ENCODE measurements around the gene IGFBP1. TPM values are rescaled to one million over a fixed set of nuclear protein-coding genes. Genes with fewer than 3 reads are reported as not detected.
A peak's percentile ranks its signal among the peaks of the same experiment; 100 is the strongest.

Gene IGFBP1
- total and polyA plus RNA-seq, 2 of the 13 experiments (the other 11 are each of a cell fraction or from before 2014, with no cell fraction given) = 5.4 to 885 TPM

DNA sequence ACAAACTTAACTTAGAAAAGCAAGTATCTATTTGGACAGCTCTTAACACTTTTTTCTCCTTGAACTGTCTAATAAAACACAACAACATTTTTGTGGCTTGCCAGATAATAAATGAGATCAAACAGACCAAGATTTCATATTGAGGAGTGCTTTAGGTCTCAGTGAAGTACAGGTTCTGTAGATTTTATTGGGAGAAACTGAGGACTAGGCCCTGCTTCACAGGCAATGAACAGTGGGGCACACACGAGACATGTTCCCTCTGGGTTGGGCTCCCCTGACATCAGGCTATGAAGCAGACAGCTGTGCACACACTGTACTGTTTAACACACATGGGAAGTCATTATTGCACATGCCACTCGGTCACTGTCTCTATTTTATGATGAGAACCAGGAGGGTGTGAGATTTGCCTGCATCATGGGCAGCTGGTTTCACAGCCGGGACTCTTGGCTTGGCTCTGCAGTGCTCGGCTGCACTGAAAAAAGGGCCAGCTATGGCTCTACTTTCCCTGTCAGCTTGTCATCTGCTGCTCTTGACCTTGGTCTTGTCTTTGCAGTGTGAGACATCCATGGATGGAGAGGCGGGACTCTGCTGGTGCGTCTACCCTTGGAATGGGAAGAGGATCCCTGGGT, 4.2 kb downstream of the IGFBP1 start (continued):
- TF ChIP-seq, protein P1, sequence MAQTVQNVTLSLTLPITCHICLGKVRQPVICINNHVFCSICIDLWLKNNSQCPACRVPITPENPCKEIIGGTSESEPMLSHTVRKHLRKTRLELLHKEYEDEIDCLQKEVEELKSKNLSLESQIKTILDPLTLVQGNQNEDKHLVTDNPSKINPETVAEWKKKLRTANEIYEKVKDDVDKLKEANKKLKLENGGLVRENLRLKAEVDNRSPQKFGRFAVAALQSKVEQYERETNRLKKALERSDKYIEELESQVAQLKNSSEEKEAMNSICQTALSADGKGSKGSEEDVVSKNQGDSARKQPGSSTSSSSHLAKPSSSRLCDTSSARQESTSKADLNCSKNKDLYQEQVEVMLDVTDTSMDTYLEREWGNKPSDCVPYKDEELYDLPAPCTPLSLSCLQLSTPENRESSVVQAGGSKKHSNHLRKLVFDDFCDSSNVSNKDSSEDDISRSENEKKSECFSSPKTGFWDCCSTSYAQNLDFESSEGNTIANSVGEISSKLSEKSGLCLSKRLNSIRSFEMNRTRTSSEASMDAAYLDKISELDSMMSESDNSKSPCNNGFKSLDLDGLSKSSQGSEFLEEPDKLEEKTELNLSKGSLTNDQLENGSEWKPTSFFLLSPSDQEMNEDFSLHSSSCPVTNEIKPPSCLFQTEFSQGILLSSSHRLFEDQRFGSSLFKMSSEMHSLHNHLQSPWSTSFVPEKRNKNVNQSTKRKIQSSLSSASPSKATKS (CRISPR knock-in tag; IDR thresholded peaks at IDR 0.05) = peak; percentile 88; the same call in 1 of the 2 replicates
- TF ChIP-seq TOPORS (CRISPR knock-in tag; IDR thresholded peaks at IDR 0.05) = no peak
- TF ChIP-seq ZBTB8A (CRISPR knock-in tag; IDR thresholded peaks at IDR 0.05; ENCODE audit: borderline replicate concordance, low read depth) = no peak
- TF ChIP-seq TRIM22 (IDR thresholded peaks at IDR 0.05) = no peak
- TF ChIP-seq ATM (IDR thresholded peaks at IDR 0.05; ENCODE audit: borderline replicate concordance) = no peak
- TF ChIP-seq ISL2 (CRISPR knock-in tag; IDR thresholded peaks at IDR 0.05) = no peak
- peak; percentile 64; the same call in 1 of the 2 replicates for TF ChIP-seq EED (CRISPR knock-in tag; IDR thresholded peaks at IDR 0.05)
- TF ChIP-seq PCBP2 (optimal IDR thresholded peaks at IDR 0.05; ENCODE audit: low read depth, low read length, poor library complexity, severe bottlenecking) = no peak
- TF ChIP-seq SAP130 (CRISPR knock-in tag; IDR thresholded peaks at IDR 0.05; ENCODE audit: low read depth) = 0 out of 2 replicates have a peak, but pooled peaks have one; percentile 10
- TF ChIP-seq USF2 (IDR thresholded peaks at IDR 0.05; ENCODE audit: low read depth, low read length) = no peak
- TF ChIP-seq USF2 (CRISPR knock-in tag; IDR thresholded peaks at IDR 0.05; ENCODE audit: borderline replicate concordance) = peak; percentile 52; the same call in 1 of the 2 replicates
- no peak for TF ChIP-seq ZFP41 (CRISPR knock-in tag; IDR thresholded peaks at IDR 0.05; ENCODE audit: borderline replicate concordance)
- peak; percentile 53; the same call in 1 of the 2 replicates for TF ChIP-seq MIER2 (CRISPR knock-in tag; IDR thresholded peaks at IDR 0.05)
- TF ChIP-seq SP4 (CRISPR knock-in tag; IDR thresholded peaks at IDR 0.05) = no peak
- no peak for TF ChIP-seq ZNF382 (CRISPR knock-in tag; IDR thresholded peaks at IDR 0.05; ENCODE audit: borderline replicate concordance)
- no peak for TF ChIP-seq SRSF9 (IDR thresholded peaks at IDR 0.05; ENCODE audit: borderline replicate concordance, insufficient read depth, low read depth, low read length, poor library complexity, severe bottlenecking)
- peak; percentile 39; the same call in 1 of the 2 replicates for TF ChIP-seq FOXK1 (CRISPR knock-in tag; IDR thresholded peaks at IDR 0.05; ENCODE audit: borderline replicate concordance, low read depth)
- TF ChIP-seq CENPT (CRISPR knock-in tag; IDR thresholded peaks at IDR 0.05; ENCODE audit: low read depth) = no peak
- no peak for TF ChIP-seq MAF1 (CRISPR knock-in tag; IDR thresholded peaks at IDR 0.05; ENCODE audit: borderline replicate concordance)
- no peak; the same call in 1 of the 2 replicates for TF ChIP-seq IKZF5 (CRISPR knock-in tag; IDR thresholded peaks at IDR 0.05)
- TF ChIP-seq ELF4 (CRISPR knock-in tag; IDR thresholded peaks at IDR 0.05; ENCODE audit: borderline replicate concordance) = peak; percentile 53
- TF ChIP-seq ZNF775 (CRISPR knock-in tag; IDR thresholded peaks at IDR 0.05; ENCODE audit: borderline replicate concordance) = 0 out of 2 replicates have a peak, but pooled peaks have one; percentile 25
- no peak for TF ChIP-seq WIZ (CRISPR knock-in tag; IDR thresholded peaks at IDR 0.05)

All from HepG2 (cell line).